Hematopoietic multipotent progenitor cell treated with erythropoietin and hydrocortisone succinate and interleukin-3 and kit ligand, for 8 days (in vitro differentiated cells): ENCODE measurements around the gene C16orf95.

Source experiments
- DNase-seq: peaks from one replicate; pipeline ENCODE4 v3.0.0-alpha.2; 2015

Gene C16orf95

GRCh38 chr16:87331241-87331801 is 14.1 kb upstream of the C16orf95 start:
- no peak for DNase-seq

- DNase-seq = no peak
Observed at GRCh38 chr16:87330646-87331045, 13.5 kb upstream of the C16orf95 start.

GRCh38 chr16:87330257-87330624 is 13.0 kb upstream of the C16orf95 start:
- no peak for DNase-seq

GRCh38 chr16:87329436-87330256 is 12.5 kb upstream of the C16orf95 start:
- DNase-seq = no peak

GRCh38 chr16:87328846-87329245 is 11.7 kb upstream of the C16orf95 start:
- DNase-seq = no peak

GRCh38 chr16:87327798-87328495 is 10.8 kb upstream of the C16orf95 start:
- no peak for DNase-seq

- DNase-seq = no peak
Observed at GRCh38 chr16:87326151-87326571, 9.0 kb upstream of the C16orf95 start.

- DNase-seq = peak; percentile 35
Observed at GRCh38 chr16:87325423-87325858, 8.2 kb upstream of the C16orf95 start.

- DNase-seq = peak; percentile 51
Observed at GRCh38 chr16:87324411-87325275, 7.5 kb upstream of the C16orf95 start.

- DNase-seq = no peak
Observed at GRCh38 chr16:87323727-87324410, 6.7 kb upstream of the C16orf95 start.

- no peak for DNase-seq
Observed at GRCh38 chr16:87322833-87323726, 5.9 kb upstream of the C16orf95 start.

- no peak for DNase-seq
Observed at GRCh38 chr16:87322360-87322759, 5.2 kb upstream of the C16orf95 start.

- DNase-seq = no peak
Observed at GRCh38 chr16:87321336-87322107, 4.3 kb upstream of the C16orf95 start.

- DNase-seq = no peak
Observed at GRCh38 chr16:87320510-87321227, 3.5 kb upstream of the C16orf95 start.

- no peak for DNase-seq
Observed at GRCh38 chr16:87319997-87320491, 2.9 kb upstream of the C16orf95 start.

- no peak for DNase-seq
Observed at GRCh38 chr16:87319011-87319410, 1.8 kb upstream of the C16orf95 start.

GRCh38 chr16:87317750-87318644 is 805 bp upstream of the C16orf95 start:
- peak; percentile 76 for DNase-seq

- DNase-seq = no peak
Observed at GRCh38 chr16:87316450-87316922, 706 bp downstream of the C16orf95 start.
